HEK293T (cell line): ENCODE measurements around the gene MTREX.

Experiments used
- CTCF ChIA-PET: fragments of 350-600 bp; formaldehyde crosslinking; extraction: SDS; loops from one replicate; lab custom pipeline; 2021; ENCODE audit warnings: antibody characterized with exemption, inconsistent platforms; lab: Yijun Ruan, JAX
- POLR2A ChIA-PET: fragments of 350-600 bp; formaldehyde crosslinking; extraction: SDS; loops from one replicate; lab custom pipeline; 2020; ENCODE audit warnings: antibody characterized with exemption, inconsistent platforms; lab: Yijun Ruan, JAX
- DNase-seq: peaks from one replicate; pipeline ENCODE4 v3.0.0; 2012; ENCODE audit warnings: mixed read lengths; ENCODE audit errors: extremely low spot score
- ARNT ChIP-seq: fragments of 450-650 bp; IDR thresholded peaks from 2 replicates; pipeline ENCODE4 v1.6.1; 2017; ENCODE audit warnings: mild to moderate bottlenecking
- BHLHE40 ChIP-seq: fragments of 450-650 bp; IDR thresholded peaks from 2 replicates; pipeline ENCODE4 v1.6.1; 2016; ENCODE audit warnings: mild to moderate bottlenecking, moderate library complexity, borderline replicate concordance
- CTBP1 ChIP-seq: fragments of 450-650 bp; IDR thresholded peaks from 2 replicates; pipeline ENCODE4 v1.6.1; 2016; ENCODE audit warnings: borderline replicate concordance
- ELF4 ChIP-seq: fragments of 450-650 bp; IDR thresholded peaks from 2 replicates; pipeline ENCODE4 v1.6.1; 2017; ENCODE audit warnings: antibody characterized with exemption
- FOXA1 ChIP-seq: fragments of 450-650 bp; IDR thresholded peaks from 2 replicates; pipeline ENCODE4 v1.6.1; 2016; ENCODE audit warnings: mild to moderate bottlenecking
- FOXK2 ChIP-seq: fragments of 450-650 bp; IDR thresholded peaks from 2 replicates; pipeline ENCODE4 v1.6.1; 2016; ENCODE audit warnings: mild to moderate bottlenecking
- FOXM1 ChIP-seq: fragments of 450-650 bp; IDR thresholded peaks from 2 replicates; pipeline ENCODE4 v1.6.1; 2017; ENCODE audit warnings: mild to moderate bottlenecking, borderline replicate concordance
- HDGF ChIP-seq: fragments of 450-650 bp; IDR thresholded peaks from 2 replicates; pipeline ENCODE4 v1.6.1; 2017; ENCODE audit warnings: antibody characterized with exemption, borderline replicate concordance
- L3MBTL2 ChIP-seq: fragments of 450-650 bp; conservative IDR thresholded peaks from 2 replicates; pipeline ENCODE4 v1.6.1; 2016; ENCODE audit warnings: mild to moderate bottlenecking
- LEF1 ChIP-seq: fragments of 450-650 bp; IDR thresholded peaks from 2 replicates; pipeline ENCODE4 v1.6.1; 2017; ENCODE audit warnings: mild to moderate bottlenecking, borderline replicate concordance
- NFRKB ChIP-seq: fragments of 450-650 bp; IDR thresholded peaks from 2 replicates; pipeline ENCODE4 v1.6.1; 2016; ENCODE audit warnings: mild to moderate bottlenecking, moderate library complexity
- SP1 ChIP-seq: fragments of 450-650 bp; IDR thresholded peaks from 2 replicates; pipeline ENCODE4 v1.6.1; 2017
- SUZ12 ChIP-seq: fragments of 450-650 bp; IDR thresholded peaks from 2 replicates; pipeline ENCODE4 v1.6.1; 2016; ENCODE audit warnings: mild to moderate bottlenecking
- TARDBP ChIP-seq: fragments of 450-650 bp; IDR thresholded peaks from 2 replicates; pipeline ENCODE4 v1.6.1; 2016
- ZNF384 ChIP-seq: fragments of 450-650 bp; IDR thresholded peaks from 2 replicates; pipeline ENCODE4 v1.6.1; 2016
- TF ChIP-seq, protein P1 (sequence below): fragments of 450-650 bp; IDR thresholded peaks from 2 replicates; pipeline ENCODE4 v1.6.1; 2016

Gene MTREX

DNA sequence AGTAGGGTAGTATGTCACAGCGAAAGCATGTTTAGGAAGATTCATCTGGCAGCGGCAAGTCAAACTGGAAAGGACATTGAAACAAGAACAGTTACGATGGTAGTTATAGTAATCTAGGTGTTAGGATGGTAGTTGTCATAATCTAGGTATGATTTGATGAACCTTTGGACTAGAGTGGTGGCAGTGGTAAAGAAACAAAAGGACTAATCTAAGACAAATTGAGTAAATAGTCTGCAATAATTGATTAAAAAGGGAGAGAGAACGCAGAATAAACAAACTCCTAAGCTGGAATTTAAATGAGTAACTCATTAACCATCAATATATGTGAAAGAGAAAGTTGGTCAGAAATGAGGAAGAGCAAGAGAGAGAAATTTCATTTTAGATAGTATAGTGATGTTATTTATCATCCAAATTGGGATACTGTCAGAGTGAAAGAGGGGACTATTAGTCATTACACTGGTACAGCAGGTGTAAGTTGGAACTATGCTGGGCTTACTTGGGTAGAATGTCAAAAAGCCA is 56.8 kb downstream of the MTREX start:
- no peak for TF ChIP-seq BHLHE40
- TF ChIP-seq FOXK2 = no peak
- TF ChIP-seq, protein P1, sequence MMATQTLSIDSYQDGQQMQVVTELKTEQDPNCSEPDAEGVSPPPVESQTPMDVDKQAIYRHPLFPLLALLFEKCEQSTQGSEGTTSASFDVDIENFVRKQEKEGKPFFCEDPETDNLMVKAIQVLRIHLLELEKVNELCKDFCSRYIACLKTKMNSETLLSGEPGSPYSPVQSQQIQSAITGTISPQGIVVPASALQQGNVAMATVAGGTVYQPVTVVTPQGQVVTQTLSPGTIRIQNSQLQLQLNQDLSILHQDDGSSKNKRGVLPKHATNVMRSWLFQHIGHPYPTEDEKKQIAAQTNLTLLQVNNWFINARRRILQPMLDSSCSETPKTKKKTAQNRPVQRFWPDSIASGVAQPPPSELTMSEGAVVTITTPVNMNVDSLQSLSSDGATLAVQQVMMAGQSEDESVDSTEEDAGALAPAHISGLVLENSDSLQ = no peak
- no peak for TF ChIP-seq SUZ12
- no peak for TF ChIP-seq SP1
- no peak for TF ChIP-seq ZNF384
- no peak for TF ChIP-seq LEF1
- TF ChIP-seq CTBP1 = no peak
- TF ChIP-seq L3MBTL2 = no peak
- no peak for TF ChIP-seq FOXA1
- no peak for TF ChIP-seq ARNT
- TF ChIP-seq NFRKB = no peak
- no peak for TF ChIP-seq ELF4
- no peak for TF ChIP-seq HDGF
- no peak for TF ChIP-seq FOXM1
- no peak for TF ChIP-seq TARDBP
- DNase-seq = no peak
- CTCF ChIA-PET = no interaction called here
- POLR2A ChIA-PET = no interaction called here

DNA sequence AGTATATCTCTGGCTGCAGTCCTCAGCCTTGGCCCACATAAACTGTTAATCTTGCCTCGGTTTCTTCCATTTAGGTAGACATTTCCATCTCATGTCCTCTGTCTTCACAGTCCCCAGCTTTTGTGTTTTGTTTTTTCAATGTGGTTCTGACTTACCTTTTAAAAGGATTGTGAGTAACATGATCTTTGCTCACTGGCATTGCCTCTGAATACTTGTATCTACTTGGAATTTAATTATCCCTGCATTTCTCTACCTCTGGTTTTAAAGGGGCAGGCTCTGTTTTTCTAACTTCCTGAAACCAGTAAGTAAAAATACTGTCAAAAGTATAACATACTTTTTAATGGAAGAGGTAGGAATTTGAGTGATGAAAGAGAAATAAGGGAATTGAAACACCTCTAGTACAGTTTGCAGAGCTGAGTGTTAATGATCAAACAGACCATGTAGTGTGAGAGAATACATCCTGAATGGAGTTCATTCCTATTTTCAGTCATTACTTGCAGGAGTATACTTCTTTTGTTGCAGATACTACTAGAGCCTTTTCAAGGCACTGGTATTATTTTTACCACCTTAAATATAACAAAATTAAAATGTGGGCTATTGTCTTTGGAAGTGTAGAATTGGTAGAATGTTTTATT is 62.6 kb downstream of the MTREX start:
- POLR2A ChIA-PET = no interaction called here
- TF ChIP-seq ARNT = no peak
- no peak for TF ChIP-seq SUZ12
- TF ChIP-seq SP1 = no peak
- no peak for TF ChIP-seq FOXK2
- no peak for TF ChIP-seq L3MBTL2
- TF ChIP-seq CTBP1 = no peak
- TF ChIP-seq ELF4 = no peak
- no peak for TF ChIP-seq ZNF384
- TF ChIP-seq BHLHE40 = no peak
- no peak for TF ChIP-seq TARDBP
- TF ChIP-seq FOXA1 = no peak
- no peak for TF ChIP-seq LEF1
- CTCF ChIA-PET = no interaction called here
- no peak for DNase-seq

DNA sequence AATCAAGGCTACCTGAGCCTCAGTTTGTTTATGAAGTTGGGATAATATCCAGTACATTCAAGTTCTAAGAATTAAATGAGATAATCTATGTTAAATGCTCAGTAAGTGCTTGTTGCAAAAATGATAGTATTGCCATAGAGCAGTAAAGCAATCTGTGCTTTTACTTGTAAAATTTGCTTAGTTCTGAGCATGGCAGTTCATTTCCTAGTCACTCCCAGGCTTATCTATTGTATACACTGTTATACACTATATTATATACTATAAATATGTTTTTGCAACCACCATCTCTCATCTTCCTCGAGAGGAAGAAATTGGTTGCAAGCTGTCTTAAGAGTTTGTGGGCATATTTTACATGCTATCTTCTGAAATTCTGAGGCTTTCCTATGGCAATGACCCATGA is 63.4 kb downstream of the MTREX start:
- TF ChIP-seq, protein P1 = no peak
- TF ChIP-seq ARNT = no peak
- TF ChIP-seq FOXM1 = no peak
- TF ChIP-seq SUZ12 = no peak
- CTCF ChIA-PET = no interaction called here
- POLR2A ChIA-PET = no interaction called here
- DNase-seq = no peak

DNA sequence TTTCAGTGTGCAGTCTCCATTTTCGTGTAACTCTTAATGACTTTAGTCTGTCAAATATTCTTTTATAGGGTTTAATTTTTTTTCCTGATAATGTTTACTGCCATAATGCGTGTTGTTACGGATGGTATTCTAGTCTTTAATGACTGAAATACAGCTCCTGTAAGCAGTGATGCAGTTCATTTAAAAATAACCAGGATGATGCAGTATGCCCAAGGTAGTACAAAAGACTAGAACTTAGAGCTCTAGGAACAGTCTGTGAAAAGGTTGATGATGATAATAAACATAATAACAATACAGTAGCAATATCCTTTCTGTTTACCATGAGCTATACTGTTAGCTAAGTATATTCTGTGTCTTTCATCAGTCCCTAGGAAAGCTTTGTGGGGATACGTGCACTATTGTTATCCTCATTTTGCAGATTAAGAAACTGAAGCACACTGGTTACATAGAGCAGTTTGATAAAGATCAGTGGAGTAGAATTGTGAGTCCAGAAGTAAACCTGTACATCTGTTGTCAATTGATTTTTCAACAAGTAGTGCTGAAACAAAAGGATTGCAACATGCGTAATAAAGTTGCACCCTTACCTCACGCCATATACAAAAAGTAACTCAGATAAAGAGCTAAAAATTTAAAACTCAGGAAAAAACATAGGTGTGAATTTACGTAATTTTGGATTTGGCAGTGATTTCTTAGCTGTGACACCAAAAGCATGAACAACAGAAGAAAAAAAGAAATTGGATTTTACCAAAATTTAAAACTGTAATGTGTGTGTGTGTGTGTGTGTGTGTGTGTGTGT is 64.5 kb downstream of the MTREX start:
- TF ChIP-seq FOXK2 (no peak), FOXA1 (no peak), CTBP1 (no peak), FOXM1 (no peak), LEF1 (no peak), ELF4 (no peak), SP1 (no peak), SUZ12 (no peak), ZNF384 (no peak), BHLHE40 (no peak), HDGF (no peak), L3MBTL2 (no peak), ARNT (no peak), NFRKB (no peak), TARDBP (no peak)
- TF ChIP-seq, protein P1 = no peak
- CTCF ChIA-PET = no interaction called here
- POLR2A ChIA-PET = interaction anchor here (0.9 to 1.0 kb wide), 2 partner anchors 15 to 66 kb away, joined by 3 read pairs; partner anchors contain the start of gene DHX29

DNA sequence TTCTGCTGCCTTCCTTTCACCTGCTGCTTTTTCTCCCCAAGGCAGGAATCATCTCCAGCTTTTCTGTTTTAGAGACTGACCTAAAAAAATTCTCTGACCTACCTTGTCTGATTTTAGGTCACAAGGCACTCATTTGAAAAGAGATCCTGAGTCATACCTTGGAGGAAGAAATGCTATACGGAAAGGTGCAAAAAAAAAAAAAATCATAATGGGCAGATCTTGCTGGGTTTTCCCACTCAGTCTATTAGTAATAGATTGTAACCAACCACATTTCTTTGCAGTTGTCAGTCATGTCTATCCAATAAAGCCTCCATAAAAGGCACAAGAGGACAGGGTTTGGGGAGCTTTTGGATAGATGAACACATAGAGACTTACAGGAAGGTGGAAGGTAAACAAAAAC is 70.0 kb downstream of the MTREX start:
- ChIA-PET CTCF (interaction anchor here (0.6 kb wide), 1 partner anchor 896 kb away, joined by 6 read pairs; no protein-coding TSS in a partner anchor), POLR2A (no interaction called here)
- DNase-seq = no peak
- TF ChIP-seq TARDBP (no peak), SP1 (no peak), HDGF (no peak), LEF1 (no peak), ELF4 (no peak), NFRKB (no peak), SUZ12 (no peak), CTBP1 (no peak), L3MBTL2 (no peak), ARNT (no peak), FOXA1 (no peak), ZNF384 (no peak), BHLHE40 (no peak)
- TF ChIP-seq, protein P1 = no peak

More for the DNA sequence above, 64.5 kb downstream of the MTREX start:
- no peak for DNase-seq
